Suprapubic skin (tissue), 4 donors: ENCODE measurements around the gene GSG1. TPM values are rescaled to one million over a fixed set of nuclear protein-coding genes. Genes with fewer than 3 reads are reported as not detected.

ENCODE experiments used
- DNase-seq, 2 donors: peaks; one replicate each; pipeline ENCODE4 v3.0.0-alpha.2; 2019; ENCODE audit warnings: low spot score in 2 of 2
- H3K27ac ChIP-seq: fragments of 200-600 bp; sonication (generic); one replicate; pipeline ENCODE4 v1.5.1; 2019
- H3K27me3 ChIP-seq: fragments of 200-600 bp; sonication (generic); one replicate; pipeline ENCODE4 v1.5.1; 2019
- H3K36me3 ChIP-seq: fragments of 200-600 bp; sonication (generic); one replicate; pipeline ENCODE4 v1.5.1; 2019
- H3K4me1 ChIP-seq: fragments of 200-600 bp; sonication (generic); one replicate; pipeline ENCODE4 v1.5.1; 2019
- H3K4me3 ChIP-seq: fragments of 200-600 bp; sonication (generic); one replicate; pipeline ENCODE4 v1.5.1; 2019; ENCODE audit warnings: mild to moderate bottlenecking
- H3K9me3 ChIP-seq: fragments of 200-600 bp; sonication (generic); one replicate; pipeline ENCODE4 v1.5.1; 2019
- CTCF ChIP-seq, 2 donors: fragments of 200-600 bp in 1 of 2; fragments of 450-650 bp in 1 of 2; sonication (generic) in 1 of 2; IDR thresholded peaks; one replicate each; pipeline ENCODE4 v1.5.1; 2016 to 2019; ENCODE audit warnings: antibody characterized with exemption in 2 of 2, mild to moderate bottlenecking in 1 of 2, moderate library complexity in 1 of 2
- EP300 ChIP-seq: sonication (generic); formaldehyde crosslinking; IDR thresholded peaks from one replicate; pipeline ENCODE4 v1.6.1; 2017; ENCODE audit warnings: antibody characterized with exemption
- POLR2A ChIP-seq, 2 donors: fragments of 450-650 bp; IDR thresholded peaks; one replicate each; pipeline ENCODE4 v1.6.1; 2017; ENCODE audit warnings: antibody characterized with exemption in 2 of 2, mild to moderate bottlenecking in 2 of 2, moderate library complexity in 2 of 2
- POLR2AphosphoS5 ChIP-seq, 3 donors: sonication (generic); formaldehyde crosslinking; IDR thresholded peaks; one replicate each; pipeline ENCODE4 v1.6.1; 2017; ENCODE audit warnings: antibody characterized with exemption in 3 of 3
- WGBS: methylation state at CpG from one replicate; pipeline ENCODE4 v1.1.5; 2018; 5-methylcytosine and 5-hydroxymethylcytosine counted together
- total RNA-seq, 4 donors: library from RNA; depleted of rRNA; stranded (reverse); fragments of >200 nt; gene quantifications; one replicate each; pipeline ENCODE4 v1.1.0, GENCODE V29; 2016

Gene GSG1
- total RNA-seq, 4 donors from 2014 or later = not detected

- Histone ChIP-seq H3K4me1 (peaks cover 13% of the 10 kb centered on the region), H3K4me3 (no peak overlapping the region), H3K27me3 (no peaks in the 10 kb centered on the region), H3K36me3 (no peaks in the 10 kb centered on the region), H3K9me3 (no peaks in the 10 kb centered on the region), H3K27ac (no peak overlapping the region)
- WGBS = 93% methylated on average over 6 of the region's 6 CpGs
- TF ChIP-seq CTCF (IDR thresholded peaks at IDR 0.05) (no peak), POLR2AphosphoS5 (IDR thresholded peaks at IDR 0.05) (no peak), EP300 (no peak), POLR2A (IDR thresholded peaks at IDR 0.05) (no peak)
- DNase-seq = no peak
Measured at GRCh38 chr12:13091832-13092231, 11.6 kb downstream of the GSG1 start.

DNA sequence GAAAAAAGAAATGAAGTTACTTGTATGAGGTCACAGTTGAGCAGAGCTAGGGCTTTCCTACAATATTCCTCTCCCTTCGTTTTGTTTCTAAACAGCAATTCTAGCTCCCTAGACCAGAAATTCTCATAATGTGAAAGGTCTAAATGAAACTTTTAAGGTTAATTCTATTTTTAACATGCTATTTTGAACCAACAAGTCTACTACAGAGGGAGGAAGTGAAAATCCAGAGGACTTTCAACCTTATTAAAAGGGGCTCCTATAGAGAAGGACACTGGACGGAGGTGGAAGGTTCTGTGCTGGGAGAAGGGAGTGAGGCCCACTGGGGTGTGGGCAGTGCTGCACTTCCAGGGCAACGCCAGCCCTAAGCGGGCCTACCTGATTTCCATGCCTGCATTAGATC, 13.4 kb downstream of the GSG1 start:
- WGBS = 91% methylated on average over 4 of the region's 4 CpGs
- DNase-seq = no peak
- H3K36me3 ChIP-seq = no peaks in the 10 kb centered on the region

DNA sequence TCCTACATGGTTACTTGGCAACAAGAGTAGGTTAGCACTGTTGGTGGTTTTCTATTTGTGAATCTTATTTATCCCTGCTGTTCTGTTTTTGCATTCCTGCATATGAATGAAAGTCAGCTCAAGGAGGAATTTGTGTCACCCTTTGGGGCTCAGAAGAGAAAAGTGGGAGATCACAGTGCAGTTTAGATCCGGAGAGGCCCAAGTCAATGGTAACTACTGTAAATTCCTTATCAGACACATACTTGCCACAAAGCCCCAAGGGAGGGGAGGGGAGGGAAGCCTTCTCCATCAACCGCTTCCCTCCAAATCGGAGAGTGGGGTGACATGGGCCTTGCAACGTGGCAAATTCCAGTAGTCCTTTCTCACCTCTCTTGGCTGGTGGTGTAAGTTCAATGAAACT, 15.0 kb downstream of the GSG1 start:
- no peaks in the 10 kb centered on the region for H3K36me3 ChIP-seq
- no peaks in the 10 kb centered on the region for H3K9me3 ChIP-seq
- TF ChIP-seq CTCF (IDR thresholded peaks at IDR 0.05) = no peak
- no peak for TF ChIP-seq POLR2A (IDR thresholded peaks at IDR 0.05)
- TF ChIP-seq EP300 = no peak
- no peak for TF ChIP-seq POLR2AphosphoS5 (IDR thresholded peaks at IDR 0.05)
- no peak for DNase-seq
- H3K4me1 ChIP-seq = peaks cover 4% of the 10 kb centered on the region
- H3K27me3 ChIP-seq = no peaks in the 10 kb centered on the region
- H3K27ac ChIP-seq = no peak overlapping the region
- H3K4me3 ChIP-seq = no peak overlapping the region
- WGBS = 79% methylated on average over 4 of the region's 4 CpGs

More for the DNA sequence above, 13.4 kb downstream of the GSG1 start:
- Histone ChIP-seq H3K4me1 (peaks cover 11% of the 10 kb centered on the region), H3K27ac (no peak overlapping the region), H3K4me3 (no peak overlapping the region), H3K27me3 (no peaks in the 10 kb centered on the region), H3K9me3 (no peaks in the 10 kb centered on the region)
- TF ChIP-seq POLR2A (IDR thresholded peaks at IDR 0.05) = no peak
- TF ChIP-seq EP300 = no peak
- TF ChIP-seq POLR2AphosphoS5 (IDR thresholded peaks at IDR 0.05) = no peak
- no peak for TF ChIP-seq CTCF (IDR thresholded peaks at IDR 0.05)

- Histone ChIP-seq H3K36me3 (no peaks in the 10 kb centered on the region), H3K9me3 (no peaks in the 10 kb centered on the region), H3K4me1 (no peaks in the 10 kb centered on the region), H3K27ac (no peak overlapping the region), H3K4me3 (no peak overlapping the region), H3K27me3 (no peaks in the 10 kb centered on the region)
- 88% methylated on average over 4 of the region's 5 CpGs for WGBS
- TF ChIP-seq EP300 (no peak), POLR2AphosphoS5 (IDR thresholded peaks at IDR 0.05) (no peak), POLR2A (IDR thresholded peaks at IDR 0.05) (no peak), CTCF (IDR thresholded peaks at IDR 0.05) (no peak)
- DNase-seq = no peak
Measured at GRCh38 chr12:13087766-13088165, 15.7 kb downstream of the GSG1 start.

- peaks cover 3% of the 10 kb centered on the region for H3K36me3 ChIP-seq
- no peak overlapping the region for H3K27ac ChIP-seq
- no peaks in the 10 kb centered on the region for H3K9me3 ChIP-seq
- 67% methylated on average over 7 of the region's 7 CpGs for WGBS
- no peak overlapping the region for H3K4me3 ChIP-seq
- no peaks in the 10 kb centered on the region for H3K27me3 ChIP-seq
- no peak for TF ChIP-seq EP300
- TF ChIP-seq POLR2A (IDR thresholded peaks at IDR 0.05) = no peak
- TF ChIP-seq POLR2AphosphoS5 (IDR thresholded peaks at IDR 0.05) = no peak
- no peak for TF ChIP-seq CTCF (IDR thresholded peaks at IDR 0.05)
- H3K4me1 ChIP-seq = no peaks in the 10 kb centered on the region
- DNase-seq = no peak
Measured at GRCh38 chr12:13085968-13086686, 17.3 kb downstream of the GSG1 start.
